ENCODE results near the gene CIDEA. TPM values are rescaled to one million over a fixed set of nuclear protein-coding genes. Genes with fewer than 3 reads are reported as not detected.
"Not testable (repeated sequence)": the region's sequence is repeated elsewhere in the genome, so short reads cannot be mapped to it uniquely, and the experiment has no call there.

The CIDEA gene
- total and polyA plus RNA-seq, 3 donors from 2014 or later = 0.57 TPM; not detected in 2

DNA sequence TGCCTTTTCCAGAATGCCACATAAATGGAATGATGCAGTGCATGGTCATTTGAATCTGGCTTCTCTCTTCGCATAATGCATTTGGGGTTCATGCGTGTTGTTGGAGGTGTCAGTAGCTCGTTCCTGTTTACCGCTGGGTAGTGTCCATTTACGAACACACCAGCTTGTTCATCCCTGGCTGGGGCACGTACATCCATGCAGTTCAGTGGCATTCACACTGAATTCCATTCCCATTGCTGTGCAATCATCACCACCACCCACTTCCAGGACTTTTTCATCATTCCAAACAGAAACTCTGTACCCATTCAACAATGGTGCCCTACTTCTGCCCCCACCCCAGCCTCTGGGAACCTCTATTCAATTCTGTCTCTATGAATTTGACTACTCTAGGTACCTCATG, 14.7 kb upstream of the CIDEA start:
- TF ChIP-seq, protein P1, sequence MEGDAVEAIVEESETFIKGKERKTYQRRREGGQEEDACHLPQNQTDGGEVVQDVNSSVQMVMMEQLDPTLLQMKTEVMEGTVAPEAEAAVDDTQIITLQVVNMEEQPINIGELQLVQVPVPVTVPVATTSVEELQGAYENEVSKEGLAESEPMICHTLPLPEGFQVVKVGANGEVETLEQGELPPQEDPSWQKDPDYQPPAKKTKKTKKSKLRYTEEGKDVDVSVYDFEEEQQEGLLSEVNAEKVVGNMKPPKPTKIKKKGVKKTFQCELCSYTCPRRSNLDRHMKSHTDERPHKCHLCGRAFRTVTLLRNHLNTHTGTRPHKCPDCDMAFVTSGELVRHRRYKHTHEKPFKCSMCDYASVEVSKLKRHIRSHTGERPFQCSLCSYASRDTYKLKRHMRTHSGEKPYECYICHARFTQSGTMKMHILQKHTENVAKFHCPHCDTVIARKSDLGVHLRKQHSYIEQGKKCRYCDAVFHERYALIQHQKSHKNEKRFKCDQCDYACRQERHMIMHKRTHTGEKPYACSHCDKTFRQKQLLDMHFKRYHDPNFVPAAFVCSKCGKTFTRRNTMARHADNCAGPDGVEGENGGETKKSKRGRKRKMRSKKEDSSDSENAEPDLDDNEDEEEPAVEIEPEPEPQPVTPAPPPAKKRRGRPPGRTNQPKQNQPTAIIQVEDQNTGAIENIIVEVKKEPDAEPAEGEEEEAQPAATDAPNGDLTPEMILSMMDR (IDR thresholded peaks at IDR 0.05) = no peak
- TF ChIP-seq POLR2A (IDR thresholded peaks at IDR 0.05) = no peak
- no peak for DNase-seq
- WGBS, 2 donors = 91% methylated on average over 6 of the region's 6 CpGs
- H3K4me1 ChIP-seq = peaks cover 6% of the 10 kb centered on the region
- no peaks in the 10 kb centered on the region for H3K9me3 ChIP-seq
- H3K27me3 ChIP-seq = no peaks in the 10 kb centered on the region
- no peak overlapping the region for H3K4me3 ChIP-seq
- no peaks in the 10 kb centered on the region for H3K36me3 ChIP-seq (ENCODE audit: low read depth, missing control alignments)
- intact Hi-C loops (cut with DNase I; ENCODE audit: low total_unique reads) = no loop called here
- H3K27ac ChIP-seq = no peak overlapping the region

DNA sequence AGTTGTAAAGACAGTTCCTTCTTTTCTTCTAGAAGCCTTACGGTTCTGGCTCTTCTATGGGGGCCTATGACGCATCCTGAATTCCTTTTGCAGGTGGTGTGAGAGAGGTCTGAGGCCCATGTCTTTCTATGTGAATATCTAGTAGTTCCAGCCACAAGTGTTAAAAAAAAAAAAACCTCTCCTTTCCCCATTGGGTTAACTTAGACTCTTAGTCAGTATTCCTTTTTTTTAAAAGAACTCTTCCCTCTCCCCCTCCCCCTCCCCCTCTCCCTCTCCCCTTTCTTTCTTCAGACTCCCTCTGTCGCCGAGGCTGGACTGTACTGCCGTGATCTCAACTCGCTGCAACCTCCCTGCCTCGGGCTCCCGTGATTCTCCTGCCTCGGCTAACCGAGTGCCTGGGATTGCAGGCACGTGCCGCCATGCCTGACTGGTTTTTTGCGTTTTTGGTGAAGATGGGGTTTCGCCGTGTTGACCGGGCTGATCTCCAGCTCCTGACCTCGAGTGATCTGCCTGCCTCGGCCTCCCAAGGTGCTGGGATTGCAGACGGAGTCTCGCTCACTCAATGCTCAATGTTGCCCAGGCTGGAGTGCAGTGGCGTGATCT, 11.4 kb upstream of the CIDEA start:
- no peak overlapping the region for H3K27ac ChIP-seq
- no peaks in the 10 kb centered on the region for H3K4me1 ChIP-seq
- 55 to 82% methylated on average over 16 to 21 of the region's 21 CpGs for WGBS, 2 donors
- no peak for DNase-seq
- no peaks in the 10 kb centered on the region for H3K27me3 ChIP-seq
- intact Hi-C loops (cut with DNase I; ENCODE audit: low total_unique reads) = no loop called here
- H3K9me3 ChIP-seq = no peaks in the 10 kb centered on the region
- TF ChIP-seq POLR2A (IDR thresholded peaks at IDR 0.05) = no peak
- TF ChIP-seq, protein P1 (IDR thresholded peaks at IDR 0.05) = no peak
- H3K36me3 ChIP-seq (ENCODE audit: low read depth, missing control alignments) = no peaks in the 10 kb centered on the region
- no peak overlapping the region for H3K4me3 ChIP-seq

DNA sequence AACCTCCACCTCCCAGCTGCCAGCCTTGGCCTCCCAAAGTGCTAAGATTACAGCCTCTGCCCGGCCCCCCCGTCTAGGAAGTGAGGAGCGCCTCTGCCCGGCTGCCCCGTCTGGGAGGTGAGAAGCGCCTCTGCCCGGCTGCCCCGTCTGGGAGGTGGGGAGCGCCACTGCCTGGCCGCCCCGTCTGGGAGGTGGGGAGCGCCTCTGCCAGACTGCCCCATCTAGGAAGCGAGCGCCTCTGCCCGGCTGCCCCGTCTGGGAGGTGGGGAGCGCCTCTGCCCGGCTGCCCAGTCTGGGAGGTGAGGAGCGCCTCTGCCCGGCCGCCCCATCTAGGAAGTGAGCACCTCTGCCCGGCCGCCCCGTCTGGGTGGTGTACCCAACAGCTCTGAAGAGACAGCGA, 10.9 kb upstream of the CIDEA start:
- H3K27me3 ChIP-seq; H3K27ac ChIP-seq; DNase-seq; intact Hi-C loops (cut with DNase I; ENCODE audit: low total_unique reads); H3K4me3 ChIP-seq; H3K4me1 ChIP-seq; H3K9me3 ChIP-seq; H3K36me3 ChIP-seq (ENCODE audit: low read depth, missing control alignments): not testable (repeated sequence)
- 74 to 75% methylated on average over 15 to 25 of the region's 25 CpGs for WGBS, 2 donors

DNA sequence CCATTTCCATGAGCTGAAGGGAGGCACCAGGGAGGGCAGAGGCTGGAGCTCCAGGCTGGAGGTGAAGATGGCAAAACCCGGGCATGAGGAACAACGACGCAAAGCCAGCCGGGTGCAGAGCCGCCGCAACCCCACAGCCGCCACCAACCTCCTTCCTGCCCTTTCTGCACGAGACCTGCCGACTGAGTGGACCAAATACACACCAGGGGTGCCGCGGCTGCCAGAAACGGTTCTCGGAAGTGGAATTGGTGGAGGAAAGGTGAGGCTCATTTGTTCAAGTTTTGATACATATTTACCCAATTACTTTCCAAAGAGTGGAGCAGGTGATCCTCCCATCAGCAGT, 8.4 kb upstream of the CIDEA start:
- no peak overlapping the region for H3K27ac ChIP-seq
- no peaks in the 10 kb centered on the region for H3K27me3 ChIP-seq
- 82 to 87% methylated on average over 10 to 13 of the region's 13 CpGs for WGBS, 2 donors
- no peaks in the 10 kb centered on the region for H3K4me1 ChIP-seq
- H3K9me3 ChIP-seq = no peaks in the 10 kb centered on the region
- DNase-seq = no peak
- H3K36me3 ChIP-seq (ENCODE audit: low read depth, missing control alignments) = no peaks in the 10 kb centered on the region
- no peak for TF ChIP-seq POLR2A (IDR thresholded peaks at IDR 0.05)
- TF ChIP-seq, protein P1 (IDR thresholded peaks at IDR 0.05) = no peak
- intact Hi-C loops (cut with DNase I; ENCODE audit: low total_unique reads) = no loop called here
- H3K4me3 ChIP-seq = no peak overlapping the region

DNA sequence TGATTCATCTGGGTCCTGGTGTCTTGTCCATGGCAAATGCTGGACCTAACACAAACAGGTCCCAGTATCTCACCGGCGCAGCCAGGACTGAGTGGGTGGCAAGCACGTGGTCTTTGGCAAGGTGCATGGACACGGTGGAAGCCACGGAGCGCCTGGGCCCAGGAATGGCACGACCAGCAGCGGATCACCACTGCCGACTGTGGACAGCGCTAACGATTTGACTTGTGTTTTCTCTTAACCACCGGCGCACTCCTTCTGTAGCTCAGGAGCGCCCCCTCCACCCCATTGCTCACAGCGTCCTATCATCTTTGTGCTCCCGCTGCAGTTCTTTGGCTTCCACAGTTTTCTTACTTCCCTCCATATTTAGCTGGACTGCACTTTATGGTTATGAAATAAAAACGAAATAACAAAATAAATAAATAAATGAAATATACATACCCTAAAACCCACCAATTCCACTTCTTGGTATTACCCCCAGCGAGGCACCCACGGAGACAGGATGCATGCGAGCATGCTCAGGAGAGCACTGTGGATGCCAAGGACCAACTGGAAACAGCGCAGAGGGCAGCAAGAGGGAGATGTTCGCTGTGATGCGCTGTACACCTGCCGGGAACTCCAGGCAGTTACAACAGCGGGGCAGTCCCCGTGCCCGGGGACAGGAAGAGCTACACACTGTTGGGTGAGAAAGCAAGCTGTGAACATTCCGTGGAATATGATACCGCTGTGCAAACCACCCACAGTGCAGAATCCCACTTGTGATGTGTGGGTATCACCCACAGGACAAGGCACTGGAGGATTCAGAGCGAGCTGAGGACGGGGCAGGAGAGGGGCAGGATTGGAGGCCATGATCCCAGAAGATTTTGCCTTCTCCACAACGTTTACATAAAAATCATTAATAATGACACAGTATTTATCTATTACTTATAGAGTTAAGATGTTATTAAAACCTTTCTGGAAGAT, 7.0 kb upstream of the CIDEA start:
- no peaks in the 10 kb centered on the region for H3K9me3 ChIP-seq
- no peak overlapping the region for H3K27ac ChIP-seq
- 55 to 57% methylated on average over 25 to 32 of the region's 32 CpGs for WGBS, 2 donors
- H3K27me3 ChIP-seq = no peaks in the 10 kb centered on the region
- no peak for DNase-seq
- no peak for TF ChIP-seq POLR2A (IDR thresholded peaks at IDR 0.05)
- TF ChIP-seq, protein P1 (IDR thresholded peaks at IDR 0.05) = no peak
- H3K36me3 ChIP-seq (ENCODE audit: low read depth, missing control alignments) = no peaks in the 10 kb centered on the region
- intact Hi-C loops (cut with DNase I; ENCODE audit: low total_unique reads) = no loop called here
- H3K4me3 ChIP-seq = no peak overlapping the region
- H3K4me1 ChIP-seq = no peaks in the 10 kb centered on the region

Data from testis (tissue), 3 donors.